ENCODE results near the gene ARF1. TPM values are rescaled to one million over a fixed set of nuclear protein-coding genes. Genes with fewer than 3 reads are reported as not detected.

The ARF1 gene
- total and polyA plus RNA-seq, 2 of the 13 experiments (the other 11 are each of a cell fraction or from before 2014, with no cell fraction given) = 186 to 327 TPM

DNA sequence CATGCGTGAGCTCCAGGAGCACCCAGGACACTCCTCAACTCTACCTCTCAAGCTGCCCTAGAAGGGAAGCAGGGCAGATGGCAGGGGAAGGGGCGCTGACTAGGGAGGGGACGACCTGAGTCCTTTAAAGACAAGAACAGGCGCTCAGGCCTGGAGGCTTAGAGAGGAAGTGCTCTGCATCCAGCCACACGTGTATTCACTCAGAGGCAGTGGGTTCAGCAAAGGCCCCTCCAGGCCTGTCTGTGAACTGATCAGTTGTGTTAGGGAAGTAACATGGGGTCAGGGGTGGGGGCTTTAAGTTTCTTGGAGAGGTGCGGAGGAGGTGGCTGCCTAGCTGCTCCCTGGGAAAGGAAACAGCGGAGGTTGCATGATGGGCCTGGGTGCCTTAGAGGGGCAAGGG, 37.1 kb upstream of the ARF1 start:
- Histone ChIP-seq H3K4me3 (replicated peaks in 1 of 3; ENCODE audit: insufficient read depth in 1 of 3, low read depth in 2 of 3, low read length in 3 of 3) (no peak overlapping the region), H3K27me3 (ENCODE audit: control insufficient read depth in 1 of 2, insufficient read depth in 2 of 2, low read length in 2 of 2) (peaks cover 0 to 28% of the 10 kb centered on the region in 2 experiments; a peak in 4 of 5 replicates), H3K4me2 (ENCODE audit: low read depth, low read length) (no peak overlapping the region), H3K9ac (ENCODE audit: insufficient read depth, low read depth, low read length) (no peak overlapping the region), H3K79me2 (ENCODE audit: insufficient read depth, low read length) (no peaks in the 10 kb centered on the region), H2AFZ (ENCODE audit: low read length) (no peak overlapping the region), H4K20me1 (ENCODE audit: insufficient read depth, low read length) (no peaks in the 10 kb centered on the region), H3K27ac (ENCODE audit: extremely low read length, insufficient read depth, low read length) (no peak overlapping the region), H3K9me3 (ENCODE audit: low read length) (no peaks in the 10 kb centered on the region), H3K36me3 (replicated peaks in 1 of 2; ENCODE audit: control insufficient read depth in 1 of 2, insufficient read depth in 2 of 2, low read length in 2 of 2) (no peaks in the 10 kb centered on the region), H3K4me1 (ENCODE audit: insufficient read depth, low read length) (no peaks in the 10 kb centered on the region)
- FAIRE-seq = no peak
- CTCF ChIA-PET (ENCODE audit: low intra/inter-chr PET ratio, low total read pairs) = no interaction called here
- intact Hi-C loops (cut with micrococcal nuclease; ENCODE audit: unreplicated experiment) (no loop called here), in situ Hi-C loops (cut with HindIII; ENCODE audit: extremely low pct_ligation_motif_present, low pct_unique_long_range_greater_than_20kb) (no loop called here)
- BruUV-seq (replicated peaks) = no TSS peak
- DNase-seq (ENCODE audit: low spot score) = no peak
- 38% methylated on average over 7 of the region's 7 CpGs for WGBS (ENCODE audit: low lambda C conversion rate)
- no peak for ATAC-seq
- POLR2A ChIA-PET = no interaction called here
- TF ChIP-seq, protein P1, sequence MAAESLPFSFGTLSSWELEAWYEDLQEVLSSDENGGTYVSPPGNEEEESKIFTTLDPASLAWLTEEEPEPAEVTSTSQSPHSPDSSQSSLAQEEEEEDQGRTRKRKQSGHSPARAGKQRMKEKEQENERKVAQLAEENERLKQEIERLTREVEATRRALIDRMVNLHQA (CRISPR knock-in tag; IDR thresholded peaks at IDR 0.05) = no peak
- TF ChIP-seq HOXD1 (CRISPR knock-in tag; IDR thresholded peaks at IDR 0.05) = no peak
- no peak for TF ChIP-seq ZFAT (CRISPR knock-in tag; conservative IDR thresholded peaks at IDR 0.05)
- no peak for TF ChIP-seq AGO1 (IDR thresholded peaks at IDR 0.05; ENCODE audit: low read depth, low read length, poor library complexity, severe bottlenecking)
- no peak for TF ChIP-seq ZNF878 (CRISPR knock-in tag; IDR thresholded peaks at IDR 0.05)

DNA sequence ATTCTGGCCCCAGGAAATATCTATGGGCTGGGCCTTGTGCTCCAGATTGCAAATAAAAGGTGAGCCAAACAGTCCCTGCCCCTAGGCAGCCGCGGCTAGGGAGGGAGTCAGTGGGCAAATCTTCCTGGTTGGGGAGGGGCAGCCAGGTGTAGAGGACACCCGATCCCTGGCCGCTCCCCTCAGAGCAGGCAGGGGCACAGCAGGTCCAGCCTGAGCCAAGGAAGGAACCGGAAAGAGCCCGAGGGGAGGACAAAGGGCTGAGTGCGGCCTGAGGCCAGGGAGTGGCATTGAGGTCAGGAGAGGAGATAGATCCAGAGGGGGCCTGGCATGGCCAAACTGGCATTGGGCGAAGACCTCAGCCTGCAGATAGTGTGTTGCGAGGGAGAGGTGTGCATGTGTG, 36.6 kb upstream of the ARF1 start:
- no peak overlapping the region for H3K27ac ChIP-seq (ENCODE audit: extremely low read length, insufficient read depth, low read length)
- TF ChIP-seq FIP1L1 (IDR thresholded peaks at IDR 0.05; ENCODE audit: borderline replicate concordance, insufficient read depth, low read depth, low read length) (no peak), ZNF547 (CRISPR knock-in tag; IDR thresholded peaks at IDR 0.05) (no peak), ZNF124 (CRISPR knock-in tag; IDR thresholded peaks at IDR 0.05) (no peak), ZNF460 (CRISPR knock-in tag; IDR thresholded peaks at IDR 0.05; ENCODE audit: borderline replicate concordance) (no peak), ZNF207 (IDR thresholded peaks at IDR 0.05; ENCODE audit: borderline replicate concordance) (no peak), ATM (IDR thresholded peaks at IDR 0.05; ENCODE audit: borderline replicate concordance) (no peak), MAZ (IDR thresholded peaks at IDR 0.05; ENCODE audit: borderline replicate concordance, low read depth, low read length) (no peak), MAZ (CRISPR knock-in tag; IDR thresholded peaks at IDR 0.05; ENCODE audit: low read depth) (no peak), HDAC1 (CRISPR knock-in tag; IDR thresholded peaks at IDR 0.05) (no peak), FOXJ3 (CRISPR knock-in tag; IDR thresholded peaks at IDR 0.05; ENCODE audit: borderline replicate concordance) (no peak), ZNF333 (CRISPR knock-in tag; IDR thresholded peaks at IDR 0.05; ENCODE audit: borderline replicate concordance) (no peak)
- TF ChIP-seq, protein P2, sequence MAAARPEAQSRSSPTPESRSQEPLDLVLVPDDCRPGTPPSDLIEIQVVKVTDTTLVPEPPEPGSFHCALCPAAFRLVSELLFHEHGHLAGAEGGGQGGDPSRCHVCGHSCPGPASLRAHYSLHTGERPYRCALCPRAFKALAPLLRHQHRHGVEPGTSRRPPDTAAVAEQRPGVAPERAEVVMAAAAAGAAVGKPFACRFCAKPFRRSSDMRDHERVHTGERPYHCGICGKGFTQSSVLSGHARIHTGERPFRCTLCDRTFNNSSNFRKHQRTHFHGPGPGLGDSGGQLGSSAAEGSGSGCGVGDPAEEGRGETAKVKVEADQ (CRISPR knock-in tag; IDR thresholded peaks at IDR 0.05; ENCODE audit: borderline replicate concordance) = no peak
- TF ChIP-seq, protein P3, sequence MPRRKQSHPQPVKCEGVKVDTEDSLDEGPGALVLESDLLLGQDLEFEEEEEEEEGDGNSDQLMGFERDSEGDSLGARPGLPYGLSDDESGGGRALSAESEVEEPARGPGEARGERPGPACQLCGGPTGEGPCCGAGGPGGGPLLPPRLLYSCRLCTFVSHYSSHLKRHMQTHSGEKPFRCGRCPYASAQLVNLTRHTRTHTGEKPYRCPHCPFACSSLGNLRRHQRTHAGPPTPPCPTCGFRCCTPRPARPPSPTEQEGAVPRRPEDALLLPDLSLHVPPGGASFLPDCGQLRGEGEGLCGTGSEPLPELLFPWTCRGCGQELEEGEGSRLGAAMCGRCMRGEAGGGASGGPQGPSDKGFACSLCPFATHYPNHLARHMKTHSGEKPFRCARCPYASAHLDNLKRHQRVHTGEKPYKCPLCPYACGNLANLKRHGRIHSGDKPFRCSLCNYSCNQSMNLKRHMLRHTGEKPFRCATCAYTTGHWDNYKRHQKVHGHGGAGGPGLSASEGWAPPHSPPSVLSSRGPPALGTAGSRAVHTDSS (CRISPR knock-in tag; conservative IDR thresholded peaks at IDR 0.05) = no peak

More for the DNA sequence above, 36.6 kb upstream of the ARF1 start:
- no TSS peak for BruUV-seq (replicated peaks)
- H3K4me2 ChIP-seq (ENCODE audit: low read depth, low read length) = no peak overlapping the region
- in situ Hi-C loops (cut with HindIII; ENCODE audit: extremely low pct_ligation_motif_present, low pct_unique_long_range_greater_than_20kb) (no loop called here), intact Hi-C loops (cut with micrococcal nuclease; ENCODE audit: unreplicated experiment) (no loop called here)
- H3K9ac ChIP-seq (ENCODE audit: insufficient read depth, low read depth, low read length) = no peak overlapping the region
- no peaks in the 10 kb centered on the region for H3K9me3 ChIP-seq (ENCODE audit: low read length)
- DNase-seq (ENCODE audit: low spot score) = no peak
- CTCF ChIA-PET (ENCODE audit: low intra/inter-chr PET ratio, low total read pairs) = no interaction called here
- POLR2A ChIA-PET = no interaction called here
- no peak for ATAC-seq
- no peaks in the 10 kb centered on the region for H4K20me1 ChIP-seq (ENCODE audit: insufficient read depth, low read length)
- no peaks in the 10 kb centered on the region for H3K36me3 ChIP-seq (replicated peaks in 1 of 2; ENCODE audit: control insufficient read depth in 1 of 2, insufficient read depth in 2 of 2, low read length in 2 of 2)
- WGBS (ENCODE audit: low lambda C conversion rate) = 15% methylated on average over 7 of the region's 9 CpGs
- no peak overlapping the region for H3K4me3 ChIP-seq (replicated peaks in 1 of 3; ENCODE audit: insufficient read depth in 1 of 3, low read depth in 2 of 3, low read length in 3 of 3)
- no peak overlapping the region for H2AFZ ChIP-seq (ENCODE audit: low read length)
- no peaks in the 10 kb centered on the region for H3K79me2 ChIP-seq (ENCODE audit: insufficient read depth, low read length)
- no peaks in the 10 kb centered on the region for H3K4me1 ChIP-seq (ENCODE audit: insufficient read depth, low read length)
- peaks cover 0 to 33% of the 10 kb centered on the region in 2 experiments; a peak in 4 of 5 replicates for H3K27me3 ChIP-seq (ENCODE audit: control insufficient read depth in 1 of 2, insufficient read depth in 2 of 2, low read length in 2 of 2)
- FAIRE-seq = no peak
